Adipocyte (in vitro differentiated cells): ENCODE results near the gene GABRR2.

ENCODE experiments used
- DNase-seq: peaks from one replicate; pipeline ENCODE4 v3.0.0-alpha.2; 2015; ENCODE audit warnings: low read depth
- H3K27me3 ChIP-seq: replicated peaks from 2 replicates; pipeline ENCODE4 v1.7.0; 2013; ENCODE audit warnings: mild to moderate bottlenecking, low read length, moderate library complexity; ENCODE audit not compliant: control insufficient read depth, insufficient read depth
- H3K36me3 ChIP-seq: 2 replicates; pipeline ENCODE4 v1.7.0; 2013; ENCODE audit warnings: low read length, mild to moderate bottlenecking, moderate library complexity; ENCODE audit not compliant: control insufficient read depth, insufficient read depth, severe bottlenecking
- H3K4me1 ChIP-seq: 2 replicates; pipeline ENCODE4 v1.7.0; 2013; ENCODE audit warnings: mild to moderate bottlenecking, low read length, moderate library complexity; ENCODE audit not compliant: control insufficient read depth, insufficient read depth
- H3K4me3 ChIP-seq: 2 replicates; pipeline ENCODE4 v1.7.0; 2013; ENCODE audit warnings: mild to moderate bottlenecking, low read length, moderate library complexity
- H3K9ac ChIP-seq: 2 replicates; pipeline ENCODE4 v1.7.0; 2013; ENCODE audit warnings: mild to moderate bottlenecking, low read length, moderate library complexity
- H3K9me3 ChIP-seq: 2 replicates; pipeline ENCODE4 v1.7.0; 2013; ENCODE audit warnings: mild to moderate bottlenecking, low read length, moderate library complexity; ENCODE audit not compliant: control insufficient read depth

Gene GABRR2

DNA sequence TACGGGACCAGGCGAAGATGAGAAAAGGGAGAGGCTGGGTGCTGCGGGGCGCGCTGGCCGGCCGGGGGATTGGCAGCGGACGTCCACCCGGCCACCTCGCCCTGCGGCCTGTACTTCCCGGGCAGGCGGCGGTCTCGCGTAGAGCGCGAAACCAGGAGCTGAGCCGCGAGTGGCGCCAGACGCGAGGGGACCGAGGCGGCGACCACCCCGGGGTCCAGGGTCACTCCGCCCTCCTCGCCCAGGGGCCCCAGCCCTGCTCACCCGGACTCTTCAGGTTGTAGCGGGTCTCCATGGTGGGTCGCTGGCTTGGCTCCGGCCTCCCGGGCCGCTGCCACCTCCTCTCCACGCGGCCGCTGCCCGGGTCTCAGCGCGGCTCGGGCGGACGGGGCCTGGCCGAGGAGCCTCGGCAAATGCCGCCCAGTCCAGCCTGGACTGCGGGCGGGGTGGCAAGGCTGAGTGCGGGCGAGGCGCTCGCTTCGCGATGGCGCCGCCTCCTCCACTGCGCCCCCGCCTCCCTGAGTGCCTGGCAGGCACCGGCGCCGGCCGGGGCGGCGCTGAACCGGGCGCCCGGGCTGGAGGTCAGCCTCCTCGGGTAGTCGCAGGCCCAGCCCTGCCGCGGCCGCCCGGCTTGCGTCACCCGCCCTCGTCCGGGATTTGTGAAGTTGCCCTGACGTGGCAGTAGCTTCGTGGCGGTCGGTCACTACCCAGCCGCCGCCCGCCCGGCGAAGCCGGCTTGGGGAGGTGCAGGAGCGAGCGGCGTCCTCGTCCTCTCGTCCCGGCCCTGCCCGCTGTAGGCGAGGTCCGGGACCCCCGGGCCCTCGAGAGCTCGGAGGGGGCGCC lies 37.4 kb upstream of the GABRR2 start, which contains the start of gene UBE2J1:
TSS of gene UBE2J1 (minus strand) at position 445 of the 840 bp plus-strand sequence. CDS start at position 292, 153 bp downstream.
- H3K9me3 ChIP-seq = no peaks in the 10 kb centered on the region
- peak; percentile 97 for DNase-seq
- H3K36me3 ChIP-seq = no peaks in the 10 kb centered on the region
- H3K4me3 ChIP-seq = peak within 1 kb of the TSS; percentile 90
- no peaks in the 10 kb centered on the region for H3K27me3 ChIP-seq
- H3K9ac ChIP-seq = peak within 1 kb of the TSS; percentile 99
- H3K4me1 ChIP-seq = peaks cover 35% of the 10 kb centered on the region

DNA sequence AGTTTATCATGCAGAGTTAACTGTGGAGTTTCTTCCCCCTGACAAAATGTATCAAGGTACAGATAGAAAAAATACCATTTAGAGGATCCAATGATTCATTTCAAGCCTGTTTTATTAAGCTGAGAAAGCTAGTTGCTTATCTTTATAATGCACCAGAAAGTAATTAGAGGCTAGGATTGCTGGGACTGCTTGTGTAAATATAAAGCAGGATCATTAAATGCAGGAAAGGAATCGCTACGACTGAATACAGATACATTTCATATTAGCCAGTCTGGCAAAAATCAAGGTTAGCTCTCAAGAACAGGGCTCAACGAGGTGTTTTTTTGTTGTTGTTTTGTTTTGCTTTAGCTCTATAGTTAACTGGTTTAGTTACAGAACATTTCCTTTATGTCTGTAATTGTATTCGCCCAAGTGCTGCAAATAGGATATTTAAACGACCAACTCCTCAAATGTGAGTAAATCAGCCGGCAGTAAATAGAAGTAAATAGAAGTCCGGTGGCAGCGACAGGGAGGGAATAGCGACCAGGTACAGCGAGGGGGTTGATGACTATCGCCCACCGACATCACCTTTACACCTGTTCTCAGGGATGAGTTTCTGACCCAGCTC lies 36.7 kb upstream of the GABRR2 start:
- H3K4me1 ChIP-seq = peaks cover 38% of the 10 kb centered on the region
- H3K9me3 ChIP-seq = no peaks in the 10 kb centered on the region
- H3K4me3 ChIP-seq = peak overlapping the region; percentile 90
- peak overlapping the region; percentile 99 for H3K9ac ChIP-seq
- peak; percentile 37 for DNase-seq
- no peaks in the 10 kb centered on the region for H3K36me3 ChIP-seq
- no peaks in the 10 kb centered on the region for H3K27me3 ChIP-seq

DNA sequence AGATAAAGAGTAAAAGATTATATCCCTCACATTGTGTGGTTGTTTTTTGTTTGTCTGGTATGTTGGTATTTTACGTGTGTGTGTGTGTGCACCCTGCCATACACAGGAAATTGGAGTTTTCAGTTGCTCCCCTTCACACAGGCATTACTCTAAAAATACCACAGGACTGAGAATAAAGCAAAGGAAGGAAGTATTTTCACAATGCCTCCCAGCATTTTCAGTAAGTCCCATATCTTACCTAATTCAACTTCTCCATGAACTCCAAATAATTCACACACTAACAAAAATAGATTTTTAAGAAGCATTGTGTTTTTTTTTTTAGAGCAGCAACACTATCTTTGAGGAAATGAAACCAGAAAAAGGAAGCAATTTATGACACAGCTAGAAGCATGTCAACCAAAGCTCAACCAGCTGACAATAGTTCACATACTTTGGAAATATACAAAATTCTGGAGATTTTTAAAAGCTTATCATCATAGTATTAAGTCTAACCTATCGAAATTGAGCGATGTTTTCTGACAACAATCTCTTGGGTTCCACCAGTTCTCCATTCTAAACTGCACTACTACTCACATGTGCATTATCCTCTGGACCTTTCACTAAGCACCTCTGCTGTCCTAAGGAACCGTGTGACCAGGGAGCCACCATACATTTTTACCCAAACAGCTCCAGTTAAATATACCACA lies 35.3 kb upstream of the GABRR2 start:
- Histone ChIP-seq H3K9ac (no peak overlapping the region), H3K4me3 (peak overlapping the region; percentile 90), H3K9me3 (no peaks in the 10 kb centered on the region), H3K27me3 (no peaks in the 10 kb centered on the region), H3K36me3 (no peaks in the 10 kb centered on the region), H3K4me1 (peaks cover 38% of the 10 kb centered on the region)
- peak; percentile 42 for DNase-seq

DNA sequence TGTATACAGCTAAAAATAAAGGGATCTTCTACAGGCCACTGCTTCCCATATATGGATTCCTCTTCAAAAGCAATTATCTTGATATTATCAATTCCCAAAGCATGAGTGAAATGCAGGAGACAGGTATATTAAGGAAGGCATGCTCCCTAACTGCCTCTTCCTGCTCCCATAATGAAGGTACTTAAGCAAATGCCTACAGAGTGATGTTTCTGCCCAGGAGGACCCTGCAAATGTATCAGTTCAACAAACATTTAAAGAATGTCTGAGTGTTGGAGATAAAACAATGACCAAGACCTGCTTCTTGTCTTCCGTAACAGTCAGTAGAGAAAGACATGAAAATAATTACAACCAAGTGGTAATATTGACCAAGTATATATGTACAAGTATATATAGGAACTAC lies 33.3 kb upstream of the GABRR2 start:
- Histone ChIP-seq H3K9ac (no peak overlapping the region), H3K9me3 (no peaks in the 10 kb centered on the region), H3K4me3 (no peak overlapping the region), H3K4me1 (peaks cover 35% of the 10 kb centered on the region), H3K27me3 (no peaks in the 10 kb centered on the region), H3K36me3 (no peaks in the 10 kb centered on the region)
- DNase-seq = no peak

DNA sequence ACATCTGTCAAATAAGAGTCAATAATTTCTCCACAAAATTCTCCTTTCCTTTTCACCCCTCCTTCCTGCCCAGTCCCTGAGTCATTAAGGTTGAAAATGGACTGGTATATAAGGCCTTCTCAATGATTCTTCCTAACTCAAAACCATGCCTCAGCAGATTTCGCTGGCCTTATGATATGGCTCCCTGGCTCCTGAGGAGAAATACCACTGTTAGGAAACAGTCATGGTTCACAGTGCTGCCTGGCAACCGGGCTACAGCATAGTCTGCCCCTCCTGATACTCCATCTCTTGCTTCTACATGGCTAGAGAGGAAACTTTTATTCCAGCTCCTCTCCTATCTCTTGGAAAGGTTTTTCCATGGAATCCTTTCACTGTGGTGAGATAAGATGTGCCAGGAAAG lies 32.7 kb upstream of the GABRR2 start:
- Histone ChIP-seq H3K9ac (no peak overlapping the region), H3K4me3 (no peak overlapping the region), H3K27me3 (no peaks in the 10 kb centered on the region), H3K9me3 (no peaks in the 10 kb centered on the region), H3K36me3 (no peaks in the 10 kb centered on the region), H3K4me1 (peaks cover 32% of the 10 kb centered on the region)
- DNase-seq = peak; percentile 45

DNA sequence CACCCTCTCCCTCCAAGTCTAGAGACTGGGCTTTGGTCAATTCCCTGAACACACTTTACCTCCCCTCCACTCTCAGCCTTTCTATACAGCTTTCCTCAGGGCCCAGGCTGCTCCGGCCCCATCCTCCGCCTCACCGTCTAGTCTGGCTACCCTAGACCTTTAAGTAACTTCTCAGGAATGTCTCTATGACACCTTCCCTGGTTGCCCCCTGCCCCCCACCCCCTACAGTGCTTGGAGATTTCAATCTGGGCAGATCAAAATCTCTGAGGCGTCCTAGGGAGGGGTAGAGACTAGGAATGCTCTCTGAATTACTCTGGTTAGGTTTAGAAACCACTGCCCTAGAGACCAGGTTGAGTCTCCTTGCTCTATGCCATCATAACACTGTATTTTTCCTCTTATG lies 31.3 kb upstream of the GABRR2 start:
- Histone ChIP-seq H3K4me1 (peaks cover 32% of the 10 kb centered on the region), H3K9me3 (no peaks in the 10 kb centered on the region)
- no peak for DNase-seq

DNA sequence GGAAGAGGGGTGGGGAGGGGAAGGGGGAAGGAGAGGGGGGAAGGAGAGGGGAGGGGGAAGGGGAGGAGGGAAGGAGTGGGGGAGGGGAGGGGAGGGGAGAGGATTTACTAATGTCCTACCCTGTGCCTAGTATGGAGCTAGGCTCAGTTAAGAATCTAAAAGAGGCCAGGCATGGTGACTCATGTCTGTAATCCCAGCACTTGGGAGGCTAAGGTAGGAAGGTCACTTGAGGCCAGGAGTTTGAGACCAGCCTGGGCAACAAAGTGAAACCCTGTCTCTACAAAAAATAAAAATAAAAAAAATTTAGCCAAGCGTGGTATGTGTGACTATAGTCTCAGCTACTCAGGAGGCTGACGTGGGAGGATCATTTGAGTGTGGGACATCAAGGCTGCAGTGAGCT lies 24.5 kb upstream of the GABRR2 start:
- DNase-seq = no peak
- Histone ChIP-seq H3K36me3 (peaks cover 52% of the 10 kb centered on the region), H3K9ac (no peak overlapping the region), H3K9me3 (no peaks in the 10 kb centered on the region), H3K27me3 (no peaks in the 10 kb centered on the region), H3K4me1 (no peaks in the 10 kb centered on the region), H3K4me3 (no peak overlapping the region)

More for the DNA sequence above, 31.3 kb upstream of the GABRR2 start:
- Histone ChIP-seq H3K36me3 (peaks cover 9% of the 10 kb centered on the region), H3K27me3 (no peaks in the 10 kb centered on the region), H3K4me3 (no peak overlapping the region), H3K9ac (no peak overlapping the region)

DNA sequence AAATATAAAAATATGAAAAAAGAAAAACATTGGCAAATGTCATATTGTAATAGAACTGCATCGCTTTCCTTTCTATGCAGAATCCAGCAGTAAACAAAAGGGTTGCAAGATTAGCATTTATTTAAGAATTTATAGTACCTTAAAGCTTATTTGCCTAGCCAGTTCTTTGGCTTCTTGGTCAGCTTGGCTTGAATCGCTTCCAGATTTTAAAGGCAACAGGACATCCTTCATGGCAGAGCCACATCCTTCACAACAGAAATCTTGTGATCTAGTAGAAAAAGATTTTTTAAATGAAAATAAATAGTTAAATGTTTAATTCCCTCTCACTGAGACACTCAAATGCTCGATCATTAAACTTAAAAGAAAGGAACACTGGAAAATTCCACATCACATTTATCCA lies 20.1 kb upstream of the GABRR2 start:
- no peak for DNase-seq
- Histone ChIP-seq H3K9me3 (no peaks in the 10 kb centered on the region), H3K4me1 (no peaks in the 10 kb centered on the region), H3K27me3 (no peaks in the 10 kb centered on the region), H3K4me3 (no peak overlapping the region), H3K36me3 (peaks cover 64% of the 10 kb centered on the region), H3K9ac (no peak overlapping the region)

DNA sequence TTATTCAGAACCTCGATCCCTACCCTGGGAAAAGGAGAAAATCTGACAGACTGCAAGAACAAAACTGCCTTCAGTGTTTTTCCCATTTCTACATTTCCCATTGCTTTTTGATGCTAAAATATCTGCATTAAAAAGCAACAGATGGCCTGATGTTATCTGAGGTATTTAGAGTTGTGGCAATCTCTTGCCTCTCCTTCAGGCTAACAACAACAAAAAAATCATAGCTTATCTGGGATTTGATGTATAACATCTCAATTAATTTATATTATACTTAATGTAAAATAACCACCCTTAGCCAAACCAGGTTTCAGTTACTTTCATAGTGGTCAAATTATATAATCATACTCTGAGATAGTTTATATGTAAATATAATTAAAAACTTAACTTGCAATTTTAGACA lies 15.8 kb upstream of the GABRR2 start:
- H3K27me3 ChIP-seq = no peaks in the 10 kb centered on the region
- H3K4me3 ChIP-seq = no peak overlapping the region
- peak; percentile 18 for DNase-seq
- H3K36me3 ChIP-seq = peaks cover 81% of the 10 kb centered on the region
- H3K4me1 ChIP-seq = no peaks in the 10 kb centered on the region
- H3K9me3 ChIP-seq = no peaks in the 10 kb centered on the region
- H3K9ac ChIP-seq = no peak overlapping the region

DNA sequence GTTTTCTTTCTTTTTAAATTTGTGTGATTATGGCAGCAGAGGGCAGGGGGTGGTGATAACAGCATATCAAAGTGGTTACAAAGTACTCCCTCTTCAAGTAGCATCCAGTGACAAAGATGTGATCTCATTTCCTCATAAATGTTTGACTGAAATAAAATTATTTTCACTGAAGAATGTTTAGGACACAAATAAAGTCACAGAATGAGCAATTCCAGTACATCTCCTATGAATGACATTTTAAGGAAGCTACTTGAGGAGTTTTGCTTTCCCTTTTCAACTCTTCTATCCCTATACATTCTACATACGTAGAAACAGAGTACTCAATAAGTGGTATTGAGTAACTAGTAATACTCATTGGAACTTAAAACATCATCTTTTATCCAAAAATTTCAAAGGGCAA lies 13.9 kb upstream of the GABRR2 start:
- Histone ChIP-seq H3K4me1 (no peaks in the 10 kb centered on the region), H3K4me3 (no peak overlapping the region), H3K36me3 (peaks cover 73% of the 10 kb centered on the region), H3K27me3 (no peaks in the 10 kb centered on the region), H3K9me3 (no peaks in the 10 kb centered on the region), H3K9ac (no peak overlapping the region)
- no peak for DNase-seq

DNA sequence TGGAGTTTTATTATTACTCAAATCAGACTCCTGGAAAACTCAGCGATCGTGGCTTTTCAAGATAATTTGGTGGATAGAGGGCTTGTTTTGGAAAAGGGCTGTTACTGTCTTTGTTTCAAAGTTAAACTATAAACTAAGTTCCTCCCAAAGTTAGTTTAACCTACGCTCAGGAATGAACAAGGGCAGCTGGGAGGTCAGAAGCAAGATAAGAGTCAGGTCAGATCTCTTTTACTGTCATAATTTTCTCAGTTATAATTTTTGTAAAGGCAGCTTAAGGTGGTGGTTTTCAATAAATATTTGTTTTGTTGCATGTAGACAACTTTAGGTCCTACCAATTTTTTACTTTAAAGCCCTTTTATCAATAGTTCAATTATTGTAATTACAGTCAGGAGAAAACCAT lies 9.2 kb upstream of the GABRR2 start:
- Histone ChIP-seq H3K4me3 (no peak overlapping the region), H3K27me3 (no peaks in the 10 kb centered on the region), H3K9me3 (no peaks in the 10 kb centered on the region), H3K4me1 (peaks cover 8% of the 10 kb centered on the region), H3K36me3 (peaks cover 36% of the 10 kb centered on the region), H3K9ac (no peak overlapping the region)
- DNase-seq = no peak
